Measurements from ENCODE around the gene CCDC200.
"Not testable (repeated sequence)": the region's sequence is repeated elsewhere in the genome, so short reads cannot be mapped to it uniquely, and the experiment has no call there.

DNA sequence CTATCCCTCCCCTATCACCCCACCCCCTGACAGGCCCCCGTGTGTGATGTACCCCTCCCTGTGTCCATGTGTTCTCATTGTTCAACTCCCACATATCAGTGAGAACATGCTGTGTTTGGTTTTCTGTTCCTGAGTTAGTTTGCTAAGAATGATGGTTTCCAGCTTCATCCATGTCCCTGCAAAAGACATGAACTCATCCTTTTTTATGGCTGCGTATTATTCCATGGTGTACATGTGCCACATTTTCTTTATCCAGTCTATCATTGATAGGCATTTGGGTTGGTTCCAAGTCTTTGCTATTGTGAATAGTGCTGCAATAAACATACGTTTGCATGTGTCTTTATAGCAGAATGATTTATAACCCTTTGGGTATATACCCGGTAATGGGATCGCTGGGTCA, 41.8 kb downstream of the CCDC200 start:
- TF ChIP-seq POLR2A (IDR thresholded peaks at IDR 0.05; ENCODE audit: low read length); GATA1 (IDR thresholded peaks at IDR 0.05; ENCODE audit: low read depth, low read length): not testable (repeated sequence)
